SIG-M5 treated with dmso at 0.1 percent for 504 hours (cell line): ENCODE measurements around the gene TIAM1.

Experiments used
- DNase-seq: peaks from one replicate; lab custom pipeline; 2025; ENCODE audit not compliant: unreplicated experiment; lab: John Stamatoyannopoulos, UW

The TIAM1 gene, protein sequence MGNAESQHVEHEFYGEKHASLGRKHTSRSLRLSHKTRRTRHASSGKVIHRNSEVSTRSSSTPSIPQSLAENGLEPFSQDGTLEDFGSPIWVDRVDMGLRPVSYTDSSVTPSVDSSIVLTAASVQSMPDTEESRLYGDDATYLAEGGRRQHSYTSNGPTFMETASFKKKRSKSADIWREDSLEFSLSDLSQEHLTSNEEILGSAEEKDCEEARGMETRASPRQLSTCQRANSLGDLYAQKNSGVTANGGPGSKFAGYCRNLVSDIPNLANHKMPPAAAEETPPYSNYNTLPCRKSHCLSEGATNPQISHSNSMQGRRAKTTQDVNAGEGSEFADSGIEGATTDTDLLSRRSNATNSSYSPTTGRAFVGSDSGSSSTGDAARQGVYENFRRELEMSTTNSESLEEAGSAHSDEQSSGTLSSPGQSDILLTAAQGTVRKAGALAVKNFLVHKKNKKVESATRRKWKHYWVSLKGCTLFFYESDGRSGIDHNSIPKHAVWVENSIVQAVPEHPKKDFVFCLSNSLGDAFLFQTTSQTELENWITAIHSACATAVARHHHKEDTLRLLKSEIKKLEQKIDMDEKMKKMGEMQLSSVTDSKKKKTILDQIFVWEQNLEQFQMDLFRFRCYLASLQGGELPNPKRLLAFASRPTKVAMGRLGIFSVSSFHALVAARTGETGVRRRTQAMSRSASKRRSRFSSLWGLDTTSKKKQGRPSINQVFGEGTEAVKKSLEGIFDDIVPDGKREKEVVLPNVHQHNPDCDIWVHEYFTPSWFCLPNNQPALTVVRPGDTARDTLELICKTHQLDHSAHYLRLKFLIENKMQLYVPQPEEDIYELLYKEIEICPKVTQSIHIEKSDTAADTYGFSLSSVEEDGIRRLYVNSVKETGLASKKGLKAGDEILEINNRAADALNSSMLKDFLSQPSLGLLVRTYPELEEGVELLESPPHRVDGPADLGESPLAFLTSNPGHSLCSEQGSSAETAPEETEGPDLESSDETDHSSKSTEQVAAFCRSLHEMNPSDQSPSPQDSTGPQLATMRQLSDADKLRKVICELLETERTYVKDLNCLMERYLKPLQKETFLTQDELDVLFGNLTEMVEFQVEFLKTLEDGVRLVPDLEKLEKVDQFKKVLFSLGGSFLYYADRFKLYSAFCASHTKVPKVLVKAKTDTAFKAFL (N-terminal part only)

GRCh38 chr21:31343680-31344480, at the start of gene TIAM1:
TSS of gene TIAM1 (minus strand) at chr21:31344261. CDS start at chr21:31266972, 77,289 bp downstream.
- peak; percentile 29 for DNase-seq

- DNase-seq, result no peak
Measured at GRCh38 chr21:31387560-31388186, 43.6 kb upstream of the TIAM1 start.

DNA sequence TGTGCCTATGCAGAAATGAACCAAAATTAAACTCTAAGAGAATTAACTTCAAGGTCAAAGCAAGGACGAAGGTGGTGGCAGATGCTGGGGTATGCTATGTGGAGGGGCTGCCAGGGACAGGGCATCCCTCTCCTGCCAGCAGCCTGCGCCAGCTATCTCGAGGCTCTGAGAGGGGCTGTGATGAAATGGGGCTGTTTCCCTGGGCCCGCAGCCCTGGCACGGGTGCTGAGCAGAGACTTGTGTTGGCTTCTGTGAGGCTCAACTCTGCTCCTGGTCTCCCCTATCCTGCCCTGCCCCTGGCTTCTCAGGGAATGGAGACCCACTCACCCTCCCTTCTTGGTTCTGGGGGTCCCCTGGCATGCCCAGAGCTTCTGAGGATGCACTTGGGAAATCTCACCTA, 41.9 kb upstream of the TIAM1 start:
- no peak for DNase-seq

DNA sequence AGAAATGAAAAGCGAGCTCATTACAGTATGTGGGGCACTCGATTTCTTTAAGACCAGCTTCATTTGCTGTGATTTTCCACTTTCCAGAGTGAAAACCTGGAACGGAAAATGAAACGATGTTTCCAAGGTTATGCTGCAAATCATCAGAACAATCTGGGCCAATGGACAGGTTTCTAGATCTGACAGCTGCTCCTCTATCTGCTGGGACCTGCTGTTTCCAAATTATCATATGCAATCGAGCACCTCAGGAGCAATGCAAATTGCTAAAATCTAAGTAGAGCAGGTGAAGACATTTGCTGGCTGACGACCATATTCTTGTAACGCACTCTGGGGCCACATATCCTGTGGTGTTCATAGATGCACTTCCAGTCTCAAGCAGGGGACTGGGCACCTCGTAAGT, 39.7 kb upstream of the TIAM1 start:
- no peak for DNase-seq

DNA sequence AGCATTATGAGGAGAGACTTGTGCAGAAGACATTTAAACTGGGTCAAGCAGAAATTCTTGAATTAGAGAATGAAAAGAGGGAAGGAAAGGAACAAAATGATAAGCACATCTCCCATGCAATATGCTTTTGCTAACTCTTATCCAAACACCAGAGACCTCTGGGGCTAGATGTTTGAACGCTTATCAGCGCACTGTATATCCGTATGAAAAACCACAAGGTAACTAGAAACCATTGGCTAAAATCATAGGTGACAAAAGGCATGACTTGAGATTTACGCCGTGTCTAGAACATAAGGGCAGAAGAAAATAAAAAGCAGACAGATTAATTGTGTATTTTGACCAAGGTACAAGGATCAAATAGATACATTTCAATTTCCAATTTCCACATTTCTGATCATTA, 38.0 kb upstream of the TIAM1 start:
- no peak for DNase-seq

DNA sequence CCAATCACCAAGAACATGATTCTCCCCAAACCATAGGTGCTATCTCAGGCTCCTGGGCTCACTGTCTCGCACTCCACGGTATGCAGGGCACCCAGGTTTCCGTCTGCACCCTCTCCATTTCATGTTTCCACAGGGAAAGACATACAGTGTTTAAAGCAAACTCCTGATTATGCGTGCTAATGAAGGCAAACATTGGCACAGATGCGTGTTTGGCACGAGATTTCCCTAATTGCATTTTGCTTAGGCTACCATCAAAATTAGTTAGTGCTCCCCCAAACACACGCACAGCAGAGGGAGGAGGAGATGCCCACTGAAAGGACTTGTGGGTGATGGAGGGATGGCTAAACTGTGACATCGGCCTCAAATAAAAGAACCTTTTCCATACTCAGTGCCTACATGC, 32.2 kb upstream of the TIAM1 start:
- no peak for DNase-seq

DNA sequence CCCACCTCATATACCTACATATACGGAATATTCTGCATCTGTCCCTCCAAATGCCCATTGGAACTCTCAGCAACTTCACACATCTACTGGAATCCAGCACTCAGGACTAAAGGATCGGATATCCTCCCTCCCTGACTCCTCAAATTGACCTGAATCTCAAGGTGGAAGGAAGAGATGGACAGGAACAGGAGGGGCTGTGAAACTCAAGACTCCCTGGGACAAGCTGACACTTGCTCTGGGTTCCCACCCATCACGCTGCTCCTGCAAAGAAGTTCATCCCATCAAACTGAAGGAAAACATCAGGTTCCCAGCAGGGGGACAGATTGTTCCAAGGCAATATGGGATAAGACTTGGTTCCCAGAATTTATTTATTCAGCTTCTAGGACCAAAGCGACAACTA, 30.3 kb upstream of the TIAM1 start:
- no peak for DNase-seq

DNA sequence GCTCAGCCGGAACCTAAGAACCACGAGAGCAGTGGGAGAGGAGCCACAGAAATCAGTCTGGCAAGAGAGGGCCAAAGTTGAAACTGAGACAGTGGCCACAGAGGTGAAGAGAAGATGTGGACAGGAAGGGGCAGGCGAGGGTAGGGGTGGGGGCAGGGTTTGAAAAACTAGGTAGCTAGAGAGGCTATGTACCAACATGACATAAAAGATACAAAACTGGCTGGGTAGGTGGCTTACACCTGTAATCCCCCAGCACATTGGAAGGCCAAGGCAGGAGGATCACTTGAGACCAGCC, 28.4 kb upstream of the TIAM1 start:
- DNase-seq, result no peak

DNA sequence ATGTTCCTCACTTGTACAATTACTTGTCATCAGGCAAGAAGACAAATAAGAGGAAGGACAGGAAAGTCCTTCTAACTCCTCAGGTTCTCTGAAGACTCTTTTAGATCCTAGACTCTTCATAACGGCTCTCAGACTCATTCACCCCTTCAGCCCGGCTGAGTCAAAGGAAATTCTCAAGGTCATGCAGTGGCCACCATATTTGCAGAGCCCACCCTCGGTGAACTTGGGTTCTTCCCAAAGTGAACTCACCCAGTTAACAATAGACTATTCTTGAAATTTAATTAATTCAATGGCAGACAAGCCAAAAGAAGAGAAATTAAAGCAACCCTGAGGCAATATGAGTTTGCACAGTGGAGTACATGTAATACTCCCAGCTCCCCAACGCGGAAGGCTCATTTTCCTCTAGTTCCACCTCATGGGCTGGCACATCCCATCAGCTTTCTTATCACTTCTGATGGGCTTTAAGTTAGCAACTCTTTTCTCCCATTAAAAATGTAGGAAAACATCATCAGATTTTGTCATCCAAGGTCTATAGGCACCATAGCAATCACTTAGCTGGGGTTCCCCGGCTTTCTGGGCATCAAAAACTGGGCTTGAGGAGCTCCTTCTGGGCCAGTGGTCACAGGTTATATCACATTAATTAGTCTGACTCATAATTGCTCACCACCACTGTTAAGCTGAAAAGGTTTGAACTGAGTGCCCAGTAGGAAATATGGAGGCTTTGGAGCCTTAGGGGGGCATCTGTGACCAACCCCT, 27.8 kb upstream of the TIAM1 start:
- DNase-seq, result no peak

DNA sequence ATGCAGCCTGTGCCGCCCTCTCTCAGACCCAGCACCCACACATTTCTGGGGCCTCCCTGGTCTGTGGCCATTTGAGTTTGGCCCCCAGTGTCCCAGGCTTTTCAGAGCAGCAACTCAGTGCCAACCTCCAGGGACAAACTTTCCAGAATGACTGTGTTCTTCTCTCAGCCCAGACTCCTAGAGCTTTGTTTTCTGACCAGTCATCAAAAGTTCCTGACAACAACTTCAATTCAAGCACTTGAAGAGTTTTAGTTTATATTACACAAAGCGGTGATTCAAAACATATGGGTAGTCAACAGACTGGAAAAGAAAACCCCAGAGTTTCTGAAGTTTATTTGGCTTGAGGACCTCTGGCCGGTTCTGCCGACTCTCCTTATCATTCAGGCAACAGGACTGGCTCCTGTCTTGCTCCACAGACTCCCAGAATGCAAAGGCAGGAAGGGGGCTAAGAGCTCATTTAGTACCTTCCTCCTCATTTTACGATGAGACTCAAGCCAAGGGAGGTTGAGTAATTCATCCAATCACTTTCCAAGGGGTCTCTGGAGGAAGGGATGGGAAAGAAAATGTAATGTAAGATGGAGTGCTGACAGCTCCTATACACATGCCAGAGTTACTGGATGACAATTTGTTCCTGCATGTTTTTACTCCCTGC, 27.0 kb upstream of the TIAM1 start:
- DNase-seq, result no peak

- DNase-seq, result no peak
Measured at GRCh38 chr21:31370281-31370892, 26.3 kb upstream of the TIAM1 start.

GRCh38 chr21:31368361-31368760, 24.3 kb upstream of the TIAM1 start:
- DNase-seq, result no peak

GRCh38 chr21:31367801-31368200, 23.7 kb upstream of the TIAM1 start:
- no peak for DNase-seq

DNA sequence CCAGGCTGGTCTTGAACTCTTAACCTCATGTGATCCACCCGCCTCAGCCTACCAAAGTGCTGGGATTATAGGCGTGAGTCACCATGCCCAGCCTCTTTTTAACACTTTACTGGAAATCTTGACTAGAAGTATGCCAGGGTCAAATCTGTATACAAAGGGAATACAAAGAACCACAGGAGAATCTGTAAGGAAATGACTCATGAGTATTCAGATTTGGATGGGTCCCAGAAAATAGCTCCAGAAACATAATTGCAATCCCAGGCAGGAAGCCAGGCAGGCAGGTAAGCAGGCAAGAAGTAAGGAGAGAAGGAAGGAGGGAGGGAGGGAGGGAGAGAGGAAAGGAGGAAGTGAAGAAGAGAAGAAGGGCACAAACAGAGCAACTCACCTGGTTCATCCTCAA, 22.8 kb upstream of the TIAM1 start:
- DNase-seq, result no peak

DNA sequence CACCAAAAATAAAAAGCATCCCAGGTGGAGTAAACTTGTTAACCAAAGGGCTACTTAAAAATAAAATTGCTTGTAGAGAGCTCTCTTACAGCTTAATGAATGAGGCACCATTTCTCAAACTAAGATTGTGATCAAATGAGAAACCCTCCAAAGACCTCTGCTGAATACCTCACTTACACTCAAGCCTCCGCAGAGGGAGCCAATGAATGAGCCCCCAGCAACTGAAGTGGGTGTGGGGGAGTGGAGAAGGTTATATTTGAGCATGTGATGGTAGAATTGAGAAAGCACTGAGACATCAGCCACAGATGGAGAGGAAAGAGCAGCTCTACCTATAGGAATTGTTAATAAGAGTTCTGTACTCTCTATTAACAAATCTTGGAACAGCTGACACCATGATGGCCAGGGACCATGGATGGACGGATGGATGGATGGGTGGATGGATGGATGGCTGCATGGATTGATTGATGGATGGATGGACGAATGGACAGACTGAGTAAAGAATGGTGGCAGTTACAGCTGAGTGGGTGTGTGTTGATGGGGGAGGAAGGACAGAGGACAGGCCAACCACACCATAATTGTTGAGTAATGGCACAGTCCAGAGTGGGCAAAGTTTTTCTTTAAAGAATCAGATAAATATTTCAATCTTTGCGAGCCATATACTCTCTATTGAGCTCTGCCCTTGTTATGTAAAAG, 20.3 kb upstream of the TIAM1 start:
- DNase-seq, result no peak

DNA sequence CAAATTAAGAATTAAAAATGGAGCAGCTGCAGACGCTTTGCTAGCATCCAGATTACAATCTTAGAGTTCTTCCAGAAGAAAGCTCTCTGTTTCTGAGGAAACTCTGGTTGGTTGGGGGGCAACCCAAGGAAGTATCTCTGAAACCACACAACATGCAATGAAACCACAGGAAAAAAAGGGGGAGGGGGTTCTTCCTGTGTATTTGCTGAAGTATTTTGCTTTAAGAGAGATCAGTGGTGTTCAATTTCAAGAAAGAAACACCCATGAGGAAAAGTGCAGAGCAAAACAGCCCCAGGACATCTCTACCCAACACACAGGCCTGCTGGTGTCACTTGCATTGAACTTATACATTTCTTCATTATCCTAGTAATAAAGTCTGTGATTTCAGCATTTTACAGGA, 19.7 kb upstream of the TIAM1 start:
- no peak for DNase-seq

GRCh38 chr21:31360717-31361116, 16.7 kb upstream of the TIAM1 start:
- no peak for DNase-seq

- no peak for DNase-seq
Measured at GRCh38 chr21:31358158-31358557, 14.1 kb upstream of the TIAM1 start.
